NOMO-1 treated with dmso at 0.1 percent for 144 hours (cell line): ENCODE data around the gene SLC38A2.
"Not testable (repeated sequence)": the region's sequence is repeated elsewhere in the genome, so short reads cannot be mapped to it uniquely, and the experiment has no call there.

Experiments
- DNase-seq: peaks from one replicate; lab custom pipeline; 2025; ENCODE audit not compliant: unreplicated experiment; lab: John Stamatoyannopoulos, UW

SLC38A2 gene

DNA sequence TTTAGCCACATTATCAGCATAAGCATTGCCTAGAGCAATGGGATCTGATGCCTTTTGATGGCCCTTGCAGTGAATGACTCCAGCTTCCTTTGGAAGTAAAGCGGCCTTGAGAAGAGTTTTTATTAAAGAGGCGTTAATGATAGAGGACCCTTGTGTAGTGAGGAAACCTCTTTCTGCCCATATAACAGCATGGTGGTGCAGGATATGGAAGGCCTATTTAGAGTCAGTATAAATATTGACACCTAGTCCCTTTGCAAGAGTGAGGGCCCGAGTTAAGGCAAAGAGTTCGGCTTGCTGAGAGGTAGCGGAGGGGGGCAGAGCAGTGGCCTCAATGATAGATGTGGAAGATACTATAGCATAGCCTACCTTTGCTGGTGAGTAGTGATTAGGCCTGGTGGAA, 47.5 kb downstream of the SLC38A2 start:
- not testable (repeated sequence) for DNase-seq

DNA sequence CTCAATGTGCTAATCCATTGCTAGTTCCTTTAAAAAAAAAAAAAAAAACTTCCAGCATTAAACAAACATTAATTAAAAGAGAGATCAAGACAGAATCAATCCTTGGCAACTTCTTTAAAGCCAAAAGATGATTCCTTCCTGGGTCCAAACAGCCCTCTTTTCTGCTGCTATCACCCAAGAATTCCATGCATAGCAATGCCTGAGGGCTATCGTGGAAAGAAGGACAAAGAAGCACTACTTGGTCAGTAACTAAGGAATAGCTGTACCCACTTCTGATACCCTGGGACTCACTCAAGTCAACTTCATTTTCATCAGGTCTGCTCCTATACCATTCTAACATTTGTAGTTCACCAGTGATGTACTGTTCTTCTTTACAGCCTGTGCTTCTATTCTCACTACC, 51.8 kb downstream of the SLC38A2 start:
- no peak for DNase-seq

DNA sequence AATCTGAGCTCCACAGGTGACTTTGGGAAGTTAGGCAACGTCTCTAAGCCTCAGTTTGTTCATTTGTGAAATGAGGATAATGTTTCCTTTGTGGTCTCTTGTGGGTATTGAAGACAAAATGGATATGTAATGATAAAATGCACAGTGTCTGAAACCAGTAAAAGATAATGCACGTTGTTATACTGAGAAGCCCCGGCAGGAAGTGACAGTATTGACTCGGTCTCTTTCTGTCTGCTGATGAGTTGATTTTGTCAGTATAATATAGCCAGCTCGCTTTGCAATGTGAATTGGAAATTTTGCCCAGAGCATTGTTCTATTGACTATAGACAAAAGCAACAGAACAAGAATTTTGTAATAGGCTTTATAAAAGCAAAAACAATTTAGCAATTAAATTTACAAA, 54.5 kb downstream of the SLC38A2 start:
- DNase-seq = no peak
